Tibial nerve (tissue), 4 donors: ENCODE measurements around the gene EMID1. TPM values are rescaled to one million over a fixed set of nuclear protein-coding genes. Genes with fewer than 3 reads are reported as not detected.
A peak's percentile ranks its signal among the peaks of the same experiment; 100 is the strongest.

Experiments used
- DNase-seq, 2 donors: peaks; one replicate each; pipeline ENCODE4 v3.0.0-alpha.2; 2019; ENCODE audit warnings: low spot score in 2 of 2
- H3K27ac ChIP-seq, 4 donors: fragments of 200-600 bp; sonication (generic) in 3 of 4; one replicate each; pipeline ENCODE4 v1.5.1; 2017 to 2019; ENCODE audit warnings: mild to moderate bottlenecking in 1 of 4
- H3K27me3 ChIP-seq, 2 donors: fragments of 200-600 bp; sonication (generic) in 1 of 2; one replicate each; pipeline versions ENCODE4 v1.5.1 to v1.6.0; 2017 to 2019
- H3K36me3 ChIP-seq, 3 donors: fragments of 200-600 bp; sonication (generic); one replicate each; pipeline ENCODE4 v1.5.1; 2018 to 2019
- H3K4me1 ChIP-seq, 4 donors: fragments of 200-600 bp; sonication (generic) in 3 of 4; one replicate each; pipeline ENCODE4 v1.5.1; 2017 to 2019
- H3K4me3 ChIP-seq, 4 donors: fragments of 200-600 bp; sonication (generic) in 3 of 4; one replicate each; pipeline ENCODE4 v1.5.1; 2017 to 2019; ENCODE audit warnings: mild to moderate bottlenecking in 1 of 4, moderate library complexity in 1 of 4
- H3K9me3 ChIP-seq, 4 donors: fragments of 200-600 bp; sonication (generic) in 3 of 4; one replicate each; pipeline ENCODE4 v1.5.1; 2017 to 2019
- CTCF ChIP-seq, 5 experiments: fragments of 200-600 bp in 3 of 5; fragments of 450-650 bp in 2 of 5; sonication (generic) in 3 of 5; IDR thresholded peaks; one replicate each; pipeline ENCODE4 v1.5.1; 2016 to 2019; ENCODE audit warnings: antibody characterized with exemption in 5 of 5, mild to moderate bottlenecking in 3 of 5, moderate library complexity in 2 of 5
- EP300 ChIP-seq, 2 donors: sonication (generic); formaldehyde crosslinking; IDR thresholded peaks; one replicate each; pipeline ENCODE4 v1.6.1; 2017; ENCODE audit warnings: antibody characterized with exemption in 2 of 2, mild to moderate bottlenecking in 1 of 2
- POLR2A ChIP-seq, 2 donors: fragments of 450-650 bp; IDR thresholded peaks; one replicate each; pipeline ENCODE4 v1.6.1; 2017; ENCODE audit warnings: antibody characterized with exemption in 2 of 2, mild to moderate bottlenecking in 2 of 2, moderate library complexity in 2 of 2
- WGBS, 2 donors: methylation state at CpG; one replicate each; pipeline ENCODE4 v1.1.5; 2018; 5-methylcytosine and 5-hydroxymethylcytosine counted together
- small RNA-seq: library from RNA; depleted of rRNA; stranded (forward); fragments of <200 nt; gene quantifications from one replicate; pipeline ENCODE3, GENCODE V24; 2016
- total RNA-seq, 4 donors: library from RNA; depleted of rRNA; stranded (reverse); fragments of >200 nt; gene quantifications; one replicate each; pipeline ENCODE4 v1.1.0, GENCODE V29; 2016

Gene EMID1
- total RNA-seq, 4 donors from 2014 or later: 1.0 to 9.9 (median 3.0) TPM

GRCh38 chr22:29307596-29308147 is 102.0 kb downstream of the EMID1 start:
- WGBS, 2 donors: 59 to 69% methylated on average over 15 to 19 of the region's 20 CpGs
- no peak for DNase-seq

GRCh38 chr22:29308148-29308790 is 102.6 kb downstream of the EMID1 start:
- WGBS, 2 donors: 80 to 84% methylated on average over 17 to 19 of the region's 50 CpGs
- H3K27ac ChIP-seq: peak overlapping the region; percentile 89 to 94 (median 92)
- TF ChIP-seq CTCF (IDR thresholded peaks at IDR 0.05): no peak
- TF ChIP-seq EP300 (IDR thresholded peaks at IDR 0.05): no peak
- no peak for TF ChIP-seq POLR2A (IDR thresholded peaks at IDR 0.05)
- H3K36me3 ChIP-seq: no peaks in the 10 kb centered on the region
- peaks cover 0 to 2% of the 10 kb centered on the region in 2 donors for H3K27me3 ChIP-seq
- peaks cover 0 to 71% (median 57%) of the 10 kb centered on the region in 4 donors for H3K4me1 ChIP-seq
- DNase-seq: no peak
- H3K9me3 ChIP-seq: no peaks in the 10 kb centered on the region
- peak overlapping the region in 3 of 4 donors; percentile 83 to 92 (median 87) for H3K4me3 ChIP-seq

More at GRCh38 chr22:29307596-29308147, 102.0 kb downstream of the EMID1 start:
- Histone ChIP-seq H3K9me3 (no peaks in the 10 kb centered on the region), H3K27me3 (no peaks in the 10 kb centered on the region), H3K4me3 (peak overlapping the region; percentile 83 to 96 (median 90)), H3K36me3 (no peaks in the 10 kb centered on the region), H3K27ac (peak overlapping the region; percentile 89 to 94 (median 92)), H3K4me1 (peaks cover 0 to 71% (median 60%) of the 10 kb centered on the region in 4 donors)
- no peak for TF ChIP-seq EP300 (IDR thresholded peaks at IDR 0.05)
- TF ChIP-seq CTCF (IDR thresholded peaks at IDR 0.05): no peak

GRCh38 chr22:29308791-29309262 is 103.1 kb downstream of the EMID1 start:
- no peak for DNase-seq
- Histone ChIP-seq H3K9me3 (no peaks in the 10 kb centered on the region), H3K4me1 (peaks cover 0 to 73% (median 61%) of the 10 kb centered on the region in 4 donors), H3K36me3 (no peaks in the 10 kb centered on the region), H3K27ac (peak overlapping the region; percentile 53 to 94 (median 91)), H3K4me3 (peak overlapping the region in 1 of 4 donors; percentile 9), H3K27me3 (peaks cover 0 to 7% of the 10 kb centered on the region in 2 donors)
- TF ChIP-seq CTCF (IDR thresholded peaks at IDR 0.05) (no peak), EP300 (IDR thresholded peaks at IDR 0.05) (no peak), POLR2A (IDR thresholded peaks at IDR 0.05) (no peak)
- 55 to 76% methylated on average over 9 to 13 of the region's 13 CpGs for WGBS, 2 donors

Small RNA genes lying within 50 kb of the gene (small RNA-seq; reads per million reads assigned to genes)
- not detected for gene RNU6-1219P

Other genes starting within 250 kb of the EMID1 start
- not detected for gene C22orf31, start 144.1 kb upstream of the EMID1 start, total RNA-seq
- 10 to 100 TPM in 3 of 4 donors, 1 to 10 TPM in 1; 5.4 to 15.1 (median 12.9) TPM for gene KREMEN1, start 132.9 kb upstream of the EMID1 start, total RNA-seq
- gene RHBDD3, start 62.1 kb downstream of the EMID1 start, total RNA-seq: 10 to 100 TPM; 14.4 to 43.5 (median 32.6) TPM
- 100 to 1,000 TPM; 174 to 211 (median 188) TPM for gene EWSR1, start 62.4 kb downstream of the EMID1 start, total RNA-seq
- 10 to 100 TPM; 30.3 to 43.5 (median 35.1) TPM for gene GAS2L1, start 100.8 kb downstream of the EMID1 start, total RNA-seq
- gene RASL10A, start 109.8 kb downstream of the EMID1 start, total RNA-seq: 1 to 10 TPM in 3 of 4 donors, not detected in 1; 2.2 to 6.6 (median 3.3) TPM
- 10 to 100 TPM; 51.3 to 93.3 (median 60.1) TPM for gene AP1B1, start 182.7 kb downstream of the EMID1 start, total RNA-seq
- not detected for gene RFPL1, start 232.7 kb downstream of the EMID1 start, total RNA-seq